HG02763 (cell line): ENCODE measurements around the gene TGFBR2.
A peak's percentile ranks its signal among the peaks of the same experiment; 100 is the strongest.
"Not testable (repeated sequence)": the region's sequence is repeated elsewhere in the genome, so short reads cannot be mapped to it uniquely, and the experiment has no call there.

Experiments used
- ATAC-seq: cut with Tn5 transposase; IDR thresholded peaks from one replicate; pipeline ENCODE4 v1.9.1; 2021; ENCODE audit warnings: mild to moderate bottlenecking, moderate library complexity; ENCODE audit not compliant: unreplicated experiment

Gene TGFBR2

GRCh38 chr3:30654269-30654668 is 47.9 kb downstream of the TGFBR2 start:
- ATAC-seq, result no peak

- ATAC-seq, result no peak
Observed at GRCh38 chr3:30655187-30655812, 48.9 kb downstream of the TGFBR2 start.

DNA sequence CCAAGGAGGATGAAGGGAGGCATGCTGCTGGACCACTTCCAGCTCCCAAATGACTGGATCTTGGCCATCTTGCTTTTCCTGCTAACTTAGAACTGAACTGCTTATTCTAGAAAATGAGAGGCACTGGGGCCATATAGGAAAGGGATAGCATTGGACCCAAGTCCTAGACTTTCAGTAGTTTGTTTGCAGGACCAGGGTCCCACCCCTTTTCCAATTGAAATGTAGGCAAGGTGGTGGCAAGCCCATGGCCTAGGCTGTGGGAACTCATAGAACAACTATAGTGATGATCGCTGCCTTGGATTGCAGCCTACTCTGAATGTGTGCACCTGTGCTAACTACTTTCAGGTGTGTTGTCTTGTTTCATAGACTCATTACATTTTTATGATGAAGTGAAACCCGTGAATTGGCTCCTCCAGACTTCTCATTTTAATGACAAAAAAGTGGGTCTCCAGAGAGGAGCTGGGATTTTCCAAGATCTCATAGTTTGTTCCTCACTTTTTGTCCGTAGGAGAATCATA is 50.3 kb downstream of the TGFBR2 start:
- ATAC-seq, result no peak

GRCh38 chr3:30657914-30658313 is 51.5 kb downstream of the TGFBR2 start:
- peak; percentile 25 for ATAC-seq

- ATAC-seq, result peak; percentile 86
Observed at GRCh38 chr3:30658328-30659052, 52.1 kb downstream of the TGFBR2 start.

GRCh38 chr3:30659270-30660130 is 53.1 kb downstream of the TGFBR2 start:
- no peak for ATAC-seq

DNA sequence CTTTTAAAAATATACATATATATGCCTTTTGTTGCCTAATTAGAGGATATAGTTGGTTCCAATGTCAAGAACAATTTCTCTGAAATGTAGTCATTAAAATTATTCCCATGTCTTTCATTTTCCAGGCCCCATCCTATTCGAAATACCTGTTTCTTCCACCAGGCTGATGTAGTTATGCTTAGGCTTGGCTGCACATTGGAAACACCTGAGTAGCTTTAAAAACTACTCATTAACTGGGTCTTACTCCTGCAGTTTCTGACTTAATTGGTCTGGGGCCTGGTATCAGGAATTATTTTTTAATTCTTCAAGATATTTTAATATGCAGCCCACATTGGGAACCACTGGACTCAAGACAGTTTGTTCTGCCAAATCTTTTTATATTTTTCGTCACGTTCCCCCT is 53.7 kb downstream of the TGFBR2 start:
- ATAC-seq, result no peak

GRCh38 chr3:30660656-30661055 is 54.3 kb downstream of the TGFBR2 start:
- no peak for ATAC-seq

DNA sequence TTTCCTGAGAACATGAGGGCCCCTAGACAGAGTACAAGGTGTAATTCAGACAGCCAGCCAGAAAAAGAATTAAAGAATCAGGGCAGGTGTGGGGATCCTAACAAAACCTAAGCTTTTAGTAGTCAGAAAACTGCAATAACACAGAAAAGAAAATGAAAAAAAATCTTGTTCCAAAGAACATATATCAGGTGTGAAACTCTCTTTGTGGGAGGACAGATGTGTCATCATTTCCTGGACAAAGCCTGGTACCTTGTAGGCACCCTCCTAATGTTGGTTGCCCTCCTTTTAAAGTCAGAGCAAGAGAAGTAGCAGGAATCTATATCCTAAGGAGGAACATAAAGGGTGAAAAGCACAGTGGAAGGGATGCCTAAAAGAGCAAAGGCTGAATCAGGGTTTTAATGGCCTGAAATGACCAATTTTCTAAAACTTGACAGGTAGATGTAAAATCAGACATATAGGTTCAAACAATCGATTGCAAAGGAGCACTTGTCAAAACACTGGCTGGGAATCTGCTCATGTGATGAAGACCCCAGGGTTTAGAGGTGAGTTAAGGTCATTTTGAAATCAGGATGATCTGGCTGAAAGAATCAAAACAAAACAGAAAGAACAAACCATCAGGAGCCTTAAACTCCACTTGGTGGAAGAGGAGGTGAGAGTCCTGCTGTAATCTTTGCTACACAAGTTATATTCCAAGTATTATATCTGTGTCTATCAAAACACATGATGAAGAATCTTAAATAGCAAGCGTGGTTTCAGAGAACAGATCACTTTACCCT is 54.9 kb downstream of the TGFBR2 start:
- ATAC-seq, result no peak

DNA sequence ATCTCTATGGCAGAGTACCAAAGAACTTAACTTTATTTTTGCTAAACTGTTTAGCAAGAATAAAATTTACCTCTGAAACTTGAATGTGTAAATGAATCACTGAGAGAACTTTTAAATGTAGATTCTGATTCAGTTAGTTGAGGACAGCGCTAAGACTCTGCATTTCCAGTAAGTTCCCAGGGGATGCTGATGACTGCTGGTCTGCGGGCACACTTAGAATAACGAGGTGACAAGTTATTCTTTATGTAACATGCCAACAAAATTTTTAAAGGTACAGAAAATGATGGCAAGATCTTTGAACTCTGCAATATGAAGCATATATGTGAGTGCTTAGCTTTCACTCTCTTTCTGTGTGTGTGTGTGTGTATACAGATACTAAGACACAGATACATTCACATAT is 56.4 kb downstream of the TGFBR2 start:
- ATAC-seq, result no peak

DNA sequence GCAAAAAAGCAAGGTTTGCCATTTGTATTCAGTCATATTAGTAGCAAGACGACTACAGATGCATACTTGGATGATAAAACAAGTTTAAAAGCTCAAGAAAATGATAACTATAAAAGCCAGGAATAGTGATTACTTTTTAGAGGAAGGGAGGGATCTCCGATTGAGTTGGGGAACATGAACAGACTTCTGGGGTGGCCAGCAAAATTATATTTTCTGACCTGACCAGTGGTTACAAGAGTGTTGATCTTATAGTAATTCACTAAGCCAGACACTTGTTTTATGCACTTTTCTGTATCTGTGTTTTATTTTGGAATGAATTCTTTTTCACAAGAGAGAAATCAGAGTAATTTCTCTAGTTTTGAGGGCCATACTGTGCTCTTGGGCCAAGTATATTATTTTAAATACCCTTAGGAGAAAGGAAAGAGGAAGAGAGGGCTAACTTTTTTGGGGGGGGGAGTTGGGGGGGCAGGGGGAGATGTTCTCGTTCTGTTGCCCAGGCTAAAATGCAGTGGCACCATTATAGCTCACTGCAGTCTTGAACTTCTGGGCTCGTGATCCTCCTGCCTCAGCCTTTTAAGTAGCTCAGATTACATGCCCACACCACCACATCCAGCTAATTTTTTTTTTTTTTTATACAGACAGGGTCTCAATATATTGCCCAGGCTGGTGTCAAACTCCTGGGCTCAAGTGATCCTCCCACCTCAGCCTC is 57.3 kb downstream of the TGFBR2 start:
- no peak for ATAC-seq

- no peak for ATAC-seq
Observed at GRCh38 chr3:30664459-30664858, 58.1 kb downstream of the TGFBR2 start.

DNA sequence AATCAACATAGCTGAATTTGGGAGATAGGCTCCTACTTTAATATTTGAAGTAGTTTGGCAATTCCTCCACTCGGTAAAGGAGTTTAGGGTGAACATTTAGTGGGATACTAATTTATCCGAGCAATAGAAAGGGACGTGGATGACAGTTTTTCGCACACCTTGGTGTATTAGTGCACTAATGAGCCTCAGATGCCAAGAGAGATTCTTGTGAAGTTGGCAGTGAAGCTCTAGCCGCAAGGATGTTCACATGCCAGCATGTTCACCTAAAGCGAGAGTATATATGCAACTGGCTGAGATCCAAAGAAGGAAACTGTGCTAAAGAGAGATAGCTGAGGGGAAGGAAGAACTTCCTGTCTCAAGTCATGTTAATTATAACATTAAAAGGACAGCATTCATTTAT is 58.5 kb downstream of the TGFBR2 start:
- no peak for ATAC-seq

- no peak for ATAC-seq
Observed at GRCh38 chr3:30665539-30665938, 59.1 kb downstream of the TGFBR2 start.

- no peak for ATAC-seq
Observed at GRCh38 chr3:30666572-30667279, 60.3 kb downstream of the TGFBR2 start.

GRCh38 chr3:30667280-30667651 is 60.9 kb downstream of the TGFBR2 start:
- no peak for ATAC-seq

GRCh38 chr3:30668051-30668609 is 61.7 kb downstream of the TGFBR2 start:
- no peak for ATAC-seq

- ATAC-seq, result not testable (repeated sequence)
Observed at GRCh38 chr3:30669360-30669934, 63.0 kb downstream of the TGFBR2 start.

DNA sequence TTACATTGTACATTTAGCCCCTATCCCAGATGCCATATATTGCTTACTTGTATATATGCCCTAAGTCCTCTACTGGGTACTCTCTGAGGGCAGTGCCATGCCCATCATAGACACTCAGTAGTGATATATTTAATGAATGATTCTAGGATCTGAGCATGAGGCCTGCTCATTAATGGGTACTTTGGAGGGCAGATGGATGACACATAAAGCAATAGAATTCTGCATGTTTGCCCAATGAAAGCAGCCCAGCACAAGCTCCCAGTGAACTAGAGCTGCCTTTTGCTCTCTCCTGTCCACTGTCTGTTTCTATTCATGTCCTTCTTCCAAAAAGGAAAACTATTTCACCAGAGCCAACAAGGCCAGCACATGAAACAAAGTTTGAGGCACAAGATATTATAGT is 63.9 kb downstream of the TGFBR2 start:
- ATAC-seq, result no peak
